ENCODE results near the gene PTGES3. TPM values are rescaled to one million over a fixed set of nuclear protein-coding genes. Genes with fewer than 3 reads are reported as not detected.

Gene PTGES3
- total RNA-seq, 4 donors from 2014 or later, result 51.7 to 71.2 (median 69.9) TPM

GRCh38 chr12:56688846-56689109, 694 bp upstream of the PTGES3 start:
- H3K4me1 ChIP-seq, result peaks cover 38% of the 10 kb centered on the region
- H3K9me3 ChIP-seq, result no peaks in the 10 kb centered on the region
- DNase-seq (ENCODE audit: low spot score in 2 of 2), result no peak
- no peaks in the 10 kb centered on the region for H3K27me3 ChIP-seq
- TF ChIP-seq EP300 (IDR thresholded peaks at IDR 0.05) (no peak), POLR2AphosphoS5 (IDR thresholded peaks at IDR 0.05) (no peak), CTCF (IDR thresholded peaks at IDR 0.05) (no peak), POLR2A (IDR thresholded peaks at IDR 0.05) (no peak)
- peak overlapping the region; percentile 97 for H3K27ac ChIP-seq
- peak overlapping the region; percentile 75 for H3K4me3 ChIP-seq
- 0% methylated on average over 7 of the region's 7 CpGs for WGBS
- H3K36me3 ChIP-seq, result no peaks in the 10 kb centered on the region

- Histone ChIP-seq H3K9me3 (no peaks in the 10 kb centered on the region), H3K4me1 (peaks cover 44% of the 10 kb centered on the region), H3K4me3 (peak overlapping the region; percentile 75), H3K27ac (peak overlapping the region; percentile 97), H3K27me3 (no peaks in the 10 kb centered on the region), H3K36me3 (no peaks in the 10 kb centered on the region)
- peak; percentile 81 to 86 for DNase-seq (ENCODE audit: low spot score in 2 of 2)
- 0% methylated on average over 31 of the region's 62 CpGs for WGBS
- TF ChIP-seq CTCF (IDR thresholded peaks at IDR 0.05) (no peak), EP300 (IDR thresholded peaks at IDR 0.05) (no peak), POLR2AphosphoS5 (IDR thresholded peaks at IDR 0.05) (no peak), POLR2A (IDR thresholded peaks at IDR 0.05) (no peak)
These were observed 608 bp downstream of the PTGES3 start for GRCh38 chr12:56687223-56688128.

- no peak for TF ChIP-seq CTCF (IDR thresholded peaks at IDR 0.05)
- no peak for TF ChIP-seq POLR2AphosphoS5 (IDR thresholded peaks at IDR 0.05)
- TF ChIP-seq POLR2A (IDR thresholded peaks at IDR 0.05), result no peak
- no peak for TF ChIP-seq EP300 (IDR thresholded peaks at IDR 0.05)
- peak; percentile 26 to 39 for DNase-seq (ENCODE audit: low spot score in 2 of 2)
- H3K9me3 ChIP-seq, result no peaks in the 10 kb centered on the region
- H3K4me3 ChIP-seq, result peak overlapping the region; percentile 75
- no peaks in the 10 kb centered on the region for H3K27me3 ChIP-seq
- peak overlapping the region; percentile 25 for H3K27ac ChIP-seq
- peaks cover 54% of the 10 kb centered on the region for H3K4me1 ChIP-seq
- 16% methylated on average over 8 of the region's 8 CpGs for WGBS
- no peaks in the 10 kb centered on the region for H3K36me3 ChIP-seq
These were observed 3.2 kb downstream of the PTGES3 start for GRCh38 chr12:56684745-56685359.

GRCh38 chr12:56682323-56682722, 5.8 kb downstream of the PTGES3 start:
- no peak for TF ChIP-seq EP300 (IDR thresholded peaks at IDR 0.05)
- TF ChIP-seq CTCF (IDR thresholded peaks at IDR 0.05), result no peak
- no peak for TF ChIP-seq POLR2AphosphoS5 (IDR thresholded peaks at IDR 0.05)
- no peak for TF ChIP-seq POLR2A (IDR thresholded peaks at IDR 0.05)
- peaks cover 52% of the 10 kb centered on the region for H3K4me1 ChIP-seq
- 93% methylated on average over 6 of the region's 6 CpGs for WGBS
- no peaks in the 10 kb centered on the region for H3K36me3 ChIP-seq
- no peaks in the 10 kb centered on the region for H3K9me3 ChIP-seq
- H3K27me3 ChIP-seq, result no peaks in the 10 kb centered on the region
- H3K4me3 ChIP-seq, result no peak overlapping the region
- no peak for DNase-seq (ENCODE audit: low spot score in 2 of 2)
- no peak overlapping the region for H3K27ac ChIP-seq

- Histone ChIP-seq H3K36me3 (no peaks in the 10 kb centered on the region), H3K27ac (no peak overlapping the region), H3K27me3 (no peaks in the 10 kb centered on the region), H3K4me1 (peaks cover 43% of the 10 kb centered on the region), H3K4me3 (no peak overlapping the region), H3K9me3 (no peaks in the 10 kb centered on the region)
- TF ChIP-seq POLR2A (IDR thresholded peaks at IDR 0.05) (no peak), POLR2AphosphoS5 (IDR thresholded peaks at IDR 0.05) (no peak), EP300 (IDR thresholded peaks at IDR 0.05) (no peak), CTCF (IDR thresholded peaks at IDR 0.05) (no peak)
- DNase-seq (ENCODE audit: low spot score in 2 of 2), result peak; percentile 26 to 31
- 91% methylated on average over 13 of the region's 13 CpGs for WGBS
These were observed 8.1 kb downstream of the PTGES3 start for GRCh38 chr12:56679883-56680575.
